K562 (cell line): ENCODE measurements around the gene ZEB2. TPM values are rescaled to one million over a fixed set of nuclear protein-coding genes. Genes with fewer than 3 reads are reported as not detected.

ENCODE experiments used
- ARID1B ChIP-seq: fragments of 450-650 bp; IDR thresholded peaks from 2 replicates; pipeline ENCODE4 v1.6.1; 2016; ENCODE audit warnings: antibody characterized with exemption, mild to moderate bottlenecking, inconsistent platforms
- CBFA2T2 ChIP-seq: fragments of 450-650 bp; conservative IDR thresholded peaks from 2 replicates; pipeline ENCODE4 v1.6.1; 2017; ENCODE audit warnings: mild to moderate bottlenecking
- CXXC5 ChIP-seq: fragments of 250-450 bp; sonication (Bioruptor Pico); IDR thresholded peaks from 2 replicates; pipeline ENCODE4 v1.8.0; 2022; ENCODE audit warnings: inconsistent platforms, mild to moderate bottlenecking, moderate library complexity
- DPF2 ChIP-seq: fragments of 450-650 bp; IDR thresholded peaks from 2 replicates; pipeline ENCODE4 v1.6.1; 2016
- EP300 ChIP-seq: IDR thresholded peaks from 2 replicates; pipeline ENCODE4 v1.6.1; 2012; ENCODE audit warnings: low read length, improper control_type of control experiment
- FOXM1 ChIP-seq, 2 experiments: fragments of 450-650 bp in 1 of 2; sonication (generic) in 1 of 2; formaldehyde crosslinking in 1 of 2; IDR thresholded peaks; 2 replicates each; pipeline versions ENCODE4 v1.6.1 to v1.9.0; 2017 to 2022; ENCODE audit warnings: low read depth in 2 of 2, mild to moderate bottlenecking in 2 of 2, missing genetic modification reagents in 1 of 2, moderate library complexity in 1 of 2
- GABPA ChIP-seq: fragments of 200-800 bp; sonication (Bioruptor generic); conservative IDR thresholded peaks from 2 replicates; pipeline ENCODE4 v1.6.1; 2016; ENCODE audit warnings: low read depth, missing genetic modification characterization, missing compliant biosample characterization
- LEF1 ChIP-seq: fragments of 450-650 bp; IDR thresholded peaks from 2 replicates; pipeline ENCODE4 v1.6.1; 2016; ENCODE audit warnings: mild to moderate bottlenecking
- NCOR1 ChIP-seq: fragments of 450-650 bp; IDR thresholded peaks from 2 replicates; pipeline ENCODE4 v1.6.1; 2016; ENCODE audit warnings: mild to moderate bottlenecking, moderate library complexity
- OTX1 ChIP-seq: fragments of 450-650 bp; formaldehyde crosslinking; IDR thresholded peaks from 2 replicates; pipeline ENCODE4 v1.4.0; 2022; ENCODE audit warnings: mild to moderate bottlenecking
- PHF21A ChIP-seq: fragments of 450-650 bp; IDR thresholded peaks from 2 replicates; pipeline ENCODE4 v1.6.1; 2017; ENCODE audit warnings: low read depth, borderline replicate concordance
- POLR2AphosphoS5 ChIP-seq: IDR thresholded peaks from 2 replicates; pipeline ENCODE4 v1.6.1; 2011; ENCODE audit warnings: mild to moderate bottlenecking, low read depth, low read length, moderate library complexity; ENCODE audit not compliant: control insufficient read depth, insufficient read depth
- RAD21 ChIP-seq, 2 experiments: fragments of 250-450 bp in 1 of 2; fragments of 450-650 bp in 1 of 2; sonication (Bioruptor Pico) in 1 of 2; formaldehyde crosslinking in 1 of 2; IDR thresholded peaks in 1 of 2; conservative IDR thresholded peaks in 1 of 2; 2 replicates each; pipeline versions ENCODE4 v1.4.0 to v1.8.0; 2020 to 2022; ENCODE audit warnings: mild to moderate bottlenecking in 2 of 2, moderate library complexity in 1 of 2
- SMARCA4 ChIP-seq: fragments of 450-650 bp; IDR thresholded peaks from 2 replicates; pipeline ENCODE4 v1.6.1; 2016
- SOX6 ChIP-seq: fragments of 450-650 bp; IDR thresholded peaks from 2 replicates; pipeline ENCODE4 v1.6.1; 2014; ENCODE audit warnings: mild to moderate bottlenecking
- SRF ChIP-seq, 2 experiments: fragments of 250-450, 450-650 bp in 1 of 2; sonication (Bioruptor Pico) in 1 of 2; sonication (generic) in 1 of 2; formaldehyde crosslinking; IDR thresholded peaks; 2 replicates each; pipeline versions ENCODE4 v1.5.0 to v1.5.1; 2020 to 2022; ENCODE audit warnings: mild to moderate bottlenecking in 1 of 2, missing genetic modification reagents in 1 of 2
- TAL1 ChIP-seq: fragments of 450-650 bp; IDR thresholded peaks from 2 replicates; pipeline ENCODE4 v1.6.1; 2016; ENCODE audit warnings: mild to moderate bottlenecking
- TCF3 ChIP-seq: sonication (generic); formaldehyde crosslinking; IDR thresholded peaks from 2 replicates; pipeline ENCODE4 v1.4.0; 2020; ENCODE audit warnings: mild to moderate bottlenecking, missing genetic modification reagents
- TEAD1 ChIP-seq, 2 experiments: fragments of 450-650 bp in 1 of 2; sonication (generic) in 1 of 2; formaldehyde crosslinking; IDR thresholded peaks; 2 replicates each; pipeline versions ENCODE4 v1.4.0 to v1.8.0; 2020 to 2022; ENCODE audit warnings: mild to moderate bottlenecking in 2 of 2, missing genetic modification reagents in 1 of 2
- ZFPM2 ChIP-seq: fragments of 250-450 bp; sonication (Bioruptor Pico); IDR thresholded peaks from 2 replicates; pipeline ENCODE4 v1.5.1; 2022; ENCODE audit warnings: mild to moderate bottlenecking
- ZNF354B ChIP-seq: fragments of 250-450 bp; sonication (Bioruptor Pico); IDR thresholded peaks from 2 replicates; pipeline ENCODE4 v1.4.0; 2020
- polyA plus RNA-seq, 8 experiments: library from polyadenylated mRNA; depleted of rRNA in 4 of 8; stranded (reverse) in 5 of 8; unstranded in 3 of 8; fragments of >200 nt; fragmentation: Nextera tagmentation in 2 of 8; fragmentation: Illumina TruSeq in 1 of 8; extraction: Ambion mirVana in 2 of 8; extraction: Trizol in 1 of 8; gene quantifications; 2 replicates each; pipeline versions ENCODE4 v1.2.1 to v1.2.3, GENCODE V29; 2011 to 2014; ENCODE audit warnings: inconsistent platforms in 1 of 8, missing spikeins in 1 of 8
- total RNA-seq, 7 experiments: library from RNA; depleted of rRNA in 6 of 7; stranded (reverse); fragments of >200 nt in 6 of 7; fragmentation: Illumina TruSeq in 2 of 7; extraction: Trizol in 2 of 7; gene quantifications; 2 replicates each; pipeline versions ENCODE4 v1.2.1 to v1.2.3, GENCODE V29; 2011 to 2021; ENCODE audit warnings: low replicate concordance in 1 of 7
- TF ChIP-seq, protein P1 (sequence below): fragments of 200-800 bp; sonication (Bioruptor generic); IDR thresholded peaks from 2 replicates; pipeline ENCODE4 v1.6.1; 2017; ENCODE audit warnings: missing genetic modification characterization, missing compliant biosample characterization
- TF ChIP-seq, protein P2 (sequence below): IDR thresholded peaks from 2 replicates; pipeline ENCODE4 v1.6.1; 2016; ENCODE audit warnings: missing genetic modification characterization, missing compliant biosample characterization
- TF ChIP-seq, protein P3 (sequence below): sonication (generic); formaldehyde crosslinking; IDR thresholded peaks from 2 replicates; pipeline ENCODE4 v1.8.1; 2022; ENCODE audit warnings: missing genetic modification reagents

ZEB2 gene
- total and polyA plus RNA-seq, 9 of the 15 experiments (the other 6 are each of a cell fraction or from before 2014, with no cell fraction given): 15.1 to 113 (median 72.3) TPM

DNA sequence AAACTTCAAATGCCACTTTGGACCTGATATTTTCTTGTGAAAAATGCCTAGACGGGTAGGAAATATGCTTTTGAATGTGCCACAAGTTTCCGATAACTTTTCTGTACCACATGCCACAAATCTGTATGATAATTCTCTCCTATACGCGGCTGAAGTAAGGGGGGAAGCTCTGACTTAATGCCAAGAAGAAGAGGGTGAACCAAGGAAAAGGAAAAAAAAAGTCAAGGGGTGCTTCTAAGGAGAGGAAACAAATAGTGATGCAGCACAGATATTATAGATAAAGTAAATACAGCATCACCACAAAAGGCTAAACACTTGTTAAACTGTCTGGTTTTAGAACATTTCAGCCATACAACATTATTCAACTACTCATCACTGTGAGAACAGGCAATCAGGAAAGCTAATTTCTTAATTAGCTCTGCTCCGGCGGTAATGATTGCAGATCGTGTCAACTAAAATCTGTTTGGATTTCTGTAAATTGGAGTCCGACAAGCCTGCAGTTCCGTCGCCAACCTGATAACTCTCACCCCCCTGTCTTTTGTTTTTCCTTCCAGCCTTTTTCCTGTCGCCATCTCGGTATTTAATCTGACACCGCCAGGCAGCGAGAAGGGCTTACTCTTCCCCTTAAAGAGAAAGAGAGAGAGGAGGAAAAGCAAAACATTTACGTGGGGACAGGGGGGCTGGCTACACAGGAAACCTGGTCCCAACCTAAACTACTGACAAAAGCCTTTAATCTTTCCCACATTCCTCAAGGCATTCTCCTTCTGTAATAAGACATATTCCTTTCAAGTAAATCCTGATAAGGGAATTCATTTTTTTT is 67.5 kb downstream of the ZEB2 start (continued):
- TF ChIP-seq GABPA (tag) (peak; percentile 50), RAD21 (CRISPR knock-in tag; conservative IDR thresholded peaks at IDR 0.05 in 1 of 2, IDR thresholded peaks at IDR 0.05 in 1 of 2) (0 out of 4 replicates have a peak, but pooled peaks of 1 of the 2 experiments have one; percentile 5), TCF3 (CRISPR knock-in tag) (peak; percentile 64), ZFPM2 (CRISPR knock-in tag) (no peak), CXXC5 (CRISPR knock-in tag) (peak; percentile 40; the same call in 1 of the 2 replicates), NCOR1 (peak; percentile 42; the same call in 1 of the 2 replicates), OTX1 (0 out of 2 replicates have a peak, but pooled peaks have one; percentile 30), TAL1 (peak; percentile 38), FOXM1 (IDR thresholded peaks at IDR 0.05; ENCODE audit: low read depth) (peak; percentile 34; the same call in 1 of the 2 replicates), FOXM1 (CRISPR knock-in tag; IDR thresholded peaks at IDR 0.05; ENCODE audit: low read depth) (no peak), EP300 (peak; percentile 53; the same call in 1 of the 2 replicates), ARID1B (peak; percentile 78), LEF1 (0 out of 2 replicates have a peak, but pooled peaks have one; percentile 22), TEAD1 (CRISPR knock-in tag; IDR thresholded peaks at IDR 0.05) (0 out of 4 replicates have a peak, but pooled peaks of 1 of the 2 experiments have one; percentile 43), SOX6 (peak; percentile 64), ZNF354B (CRISPR knock-in tag) (no peak), SRF (CRISPR knock-in tag; IDR thresholded peaks at IDR 0.05) (0 out of 4 replicates have a peak, but pooled peaks of 1 of the 2 experiments have one; percentile 33), POLR2AphosphoS5 (0 out of 2 replicates have a peak, but pooled peaks have one; percentile 24), DPF2 (peak; percentile 47; the same call in 1 of the 2 replicates), CBFA2T2 (peak; percentile 45; the same call in 1 of the 2 replicates), SMARCA4 (peak; percentile 20; the same call in 1 of the 2 replicates), PHF21A (no peak)
- TF ChIP-seq, protein P1, sequence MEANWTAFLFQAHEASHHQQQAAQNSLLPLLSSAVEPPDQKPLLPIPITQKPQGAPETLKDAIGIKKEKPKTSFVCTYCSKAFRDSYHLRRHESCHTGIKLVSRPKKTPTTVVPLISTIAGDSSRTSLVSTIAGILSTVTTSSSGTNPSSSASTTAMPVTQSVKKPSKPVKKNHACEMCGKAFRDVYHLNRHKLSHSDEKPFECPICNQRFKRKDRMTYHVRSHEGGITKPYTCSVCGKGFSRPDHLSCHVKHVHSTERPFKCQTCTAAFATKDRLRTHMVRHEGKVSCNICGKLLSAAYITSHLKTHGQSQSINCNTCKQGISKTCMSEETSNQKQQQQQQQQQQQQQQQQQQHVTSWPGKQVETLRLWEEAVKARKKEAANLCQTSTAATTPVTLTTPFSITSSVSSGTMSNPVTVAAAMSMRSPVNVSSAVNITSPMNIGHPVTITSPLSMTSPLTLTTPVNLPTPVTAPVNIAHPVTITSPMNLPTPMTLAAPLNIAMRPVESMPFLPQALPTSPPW: peak; percentile 75
- TF ChIP-seq, protein P2, sequence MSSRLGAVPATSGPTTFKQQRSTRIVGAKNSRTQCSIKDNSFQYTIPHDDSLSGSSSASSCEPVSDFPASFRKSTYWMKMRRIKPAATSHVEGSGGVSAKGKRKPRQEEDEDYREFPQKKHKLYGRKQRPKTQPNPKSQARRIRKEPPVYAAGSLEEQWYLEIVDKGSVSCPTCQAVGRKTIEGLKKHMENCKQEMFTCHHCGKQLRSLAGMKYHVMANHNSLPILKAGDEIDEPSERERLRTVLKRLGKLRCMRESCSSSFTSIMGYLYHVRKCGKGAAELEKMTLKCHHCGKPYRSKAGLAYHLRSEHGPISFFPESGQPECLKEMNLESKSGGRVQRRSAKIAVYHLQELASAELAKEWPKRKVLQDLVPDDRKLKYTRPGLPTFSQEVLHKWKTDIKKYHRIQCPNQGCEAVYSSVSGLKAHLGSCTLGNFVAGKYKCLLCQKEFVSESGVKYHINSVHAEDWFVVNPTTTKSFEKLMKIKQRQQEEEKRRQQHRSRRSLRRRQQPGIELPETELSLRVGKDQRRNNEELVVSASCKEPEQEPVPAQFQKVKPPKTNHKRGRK: no peak
- TF ChIP-seq, protein P3, sequence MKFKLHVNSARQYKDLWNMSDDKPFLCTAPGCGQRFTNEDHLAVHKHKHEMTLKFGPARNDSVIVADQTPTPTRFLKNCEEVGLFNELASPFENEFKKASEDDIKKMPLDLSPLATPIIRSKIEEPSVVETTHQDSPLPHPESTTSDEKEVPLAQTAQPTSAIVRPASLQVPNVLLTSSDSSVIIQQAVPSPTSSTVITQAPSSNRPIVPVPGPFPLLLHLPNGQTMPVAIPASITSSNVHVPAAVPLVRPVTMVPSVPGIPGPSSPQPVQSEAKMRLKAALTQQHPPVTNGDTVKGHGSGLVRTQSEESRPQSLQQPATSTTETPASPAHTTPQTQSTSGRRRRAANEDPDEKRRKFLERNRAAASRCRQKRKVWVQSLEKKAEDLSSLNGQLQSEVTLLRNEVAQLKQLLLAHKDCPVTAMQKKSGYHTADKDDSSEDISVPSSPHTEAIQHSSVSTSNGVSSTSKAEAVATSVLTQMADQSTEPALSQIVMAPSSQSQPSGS (CRISPR knock-in tag): no peak
